Spleen (tissue), 11 donors: ENCODE measurements around the gene CHD2. TPM values are rescaled to one million over a fixed set of nuclear protein-coding genes. Genes with fewer than 3 reads are reported as not detected.
A peak's percentile ranks its signal among the peaks of the same experiment; 100 is the strongest.

Source experiments
- DNase-seq: peaks from one replicate; pipeline ENCODE4 v3.0.0-alpha.2; 2020
- H3K27ac ChIP-seq, 8 donors: fragments of 200-600 bp; sonication (generic) in 7 of 8; 1 replicate in 4 of 8; 2 replicates in 4 of 8; pipeline versions ENCODE4 v1.5.0 to v1.8.0; 2016 to 2021; ENCODE audit warnings: inconsistent platforms in 4 of 8, mild to moderate bottlenecking in 4 of 8, moderate library complexity in 1 of 8
- H3K27me3 ChIP-seq, 7 donors: fragments of 200-600 bp; sonication (generic) in 6 of 7; replicated peaks in 1 of 7; 1 replicate in 4 of 7; 2 replicates in 3 of 7; pipeline versions ENCODE4 v1.5.0 to v1.8.0; 2016 to 2021; ENCODE audit warnings: inconsistent platforms in 3 of 7, mild to moderate bottlenecking in 1 of 7
- H3K36me3 ChIP-seq, 6 donors: fragments of 200-600 bp; sonication (generic) in 5 of 6; 1 replicate in 4 of 6; 2 replicates in 2 of 6; pipeline versions ENCODE4 v1.5.0 to v1.8.0; 2016 to 2021; ENCODE audit warnings: inconsistent platforms in 2 of 6
- H3K4me1 ChIP-seq, 6 donors: fragments of 200-600 bp; sonication (generic) in 5 of 6; 1 replicate in 3 of 6; 2 replicates in 3 of 6; pipeline versions ENCODE4 v1.5.0 to v1.8.0; 2016 to 2021; ENCODE audit warnings: inconsistent platforms in 3 of 6
- H3K4me3 ChIP-seq, 8 donors: fragments of 200-600 bp; sonication (generic) in 7 of 8; 1 replicate in 4 of 8; 2 replicates in 4 of 8; pipeline versions ENCODE4 v1.5.0 to v1.8.0; 2016 to 2021; ENCODE audit warnings: inconsistent platforms in 4 of 8, mild to moderate bottlenecking in 4 of 8, moderate library complexity in 2 of 8
- H3K9me3 ChIP-seq, 8 donors: fragments of 200-600 bp; sonication (generic) in 7 of 8; 1 replicate in 4 of 8; 2 replicates in 4 of 8; pipeline versions ENCODE4 v1.5.0 to v1.8.0; 2016 to 2021; ENCODE audit warnings: inconsistent platforms in 4 of 8
- POLR2A ChIP-seq, 3 donors: fragments of 450-650 bp; IDR thresholded peaks; one replicate each; pipeline ENCODE4 v1.5.1; 2017; ENCODE audit warnings: antibody characterized with exemption in 3 of 3, mild to moderate bottlenecking in 1 of 3
- POLR2AphosphoS5 ChIP-seq, 3 donors: sonication (generic); formaldehyde crosslinking; IDR thresholded peaks; one replicate each; pipeline ENCODE4 v1.5.1; 2017; ENCODE audit warnings: antibody characterized with exemption in 3 of 3
- WGBS, 5 donors: extraction: QIAGEN DNeasy Blood & Tissue Kit in 3 of 5; methylation state at CpG; one replicate each; pipeline versions ENCODE4 v1.1.5 to v1.1.7; 2013 to 2018; 5-methylcytosine and 5-hydroxymethylcytosine counted together
- intact Hi-C: fragments of 100-400 bp; cut with DNase I; formaldehyde crosslinking; loops from one replicate; pipeline ENCODE4 v1.15.0; 2023; ENCODE audit warnings: low total_unique reads
- polyA plus RNA-seq, 3 donors: library from polyadenylated mRNA; stranded (reverse); fragments of 200-250 nt; gene quantifications; one replicate each; pipeline ENCODE4 v1.2.1, GENCODE V29; 2013
- total RNA-seq, 7 donors: library from RNA; depleted of rRNA in 3 of 7; stranded (reverse); fragments of >200 nt in 3 of 7; fragmentation: NEBNext Ultra II Directional in 4 of 7; extraction: Animal tissue kit (Norgen Biotek cat#: 25700) in 4 of 7; gene quantifications; one replicate each; pipeline versions ENCODE4 v1.1.0 to v1.2.1, GENCODE V29; 2016 to 2021
- TF ChIP-seq, protein P1 (sequence below), 11 experiments: fragments of 200-600 bp in 7 of 11; fragments of 450-650 bp in 4 of 11; sonication (generic) in 4 of 11; IDR thresholded peaks in 8 of 11; conservative IDR thresholded peaks in 3 of 11; 1 replicate in 7 of 11; 2 replicates in 4 of 11; pipeline versions ENCODE4 v1.4.0 to v1.8.0; 2016 to 2021; ENCODE audit warnings: antibody characterized with exemption in 11 of 11, inconsistent platforms in 4 of 11, mild to moderate bottlenecking in 1 of 11
- donor health status: healthy with polysubstance abuse.
- donor health status: DM: no; HTN: no; CAD: no; lungs with moderate emphysema.
- donor health status: DM: no; HTN: no; CAD: no.
- donor health status: Bipolar disorder and iron deficiency.
- donor health status: healthy.
- donor health status: DM: no; HTN: no; CAD: no.
- donor health status: DM: yes; HTN: yes; CAD: no.

Gene CHD2
- total and polyA plus RNA-seq, 10 donors, result 37.3 to 232 (median 170) TPM

GRCh38 chr15:93063796-93064690, 163.9 kb downstream of the CHD2 start:
- H3K9me3 ChIP-seq, result no peaks in the 10 kb centered on the region
- WGBS, 5 donors, result 56 to 62% (median 60%) methylated on average over 16 to 23 of the region's 23 CpGs
- no peak overlapping the region for H3K27ac ChIP-seq
- TF ChIP-seq POLR2A (IDR thresholded peaks at IDR 0.05) (no peak), POLR2AphosphoS5 (IDR thresholded peaks at IDR 0.05) (no peak)
- TF ChIP-seq, protein P1, sequence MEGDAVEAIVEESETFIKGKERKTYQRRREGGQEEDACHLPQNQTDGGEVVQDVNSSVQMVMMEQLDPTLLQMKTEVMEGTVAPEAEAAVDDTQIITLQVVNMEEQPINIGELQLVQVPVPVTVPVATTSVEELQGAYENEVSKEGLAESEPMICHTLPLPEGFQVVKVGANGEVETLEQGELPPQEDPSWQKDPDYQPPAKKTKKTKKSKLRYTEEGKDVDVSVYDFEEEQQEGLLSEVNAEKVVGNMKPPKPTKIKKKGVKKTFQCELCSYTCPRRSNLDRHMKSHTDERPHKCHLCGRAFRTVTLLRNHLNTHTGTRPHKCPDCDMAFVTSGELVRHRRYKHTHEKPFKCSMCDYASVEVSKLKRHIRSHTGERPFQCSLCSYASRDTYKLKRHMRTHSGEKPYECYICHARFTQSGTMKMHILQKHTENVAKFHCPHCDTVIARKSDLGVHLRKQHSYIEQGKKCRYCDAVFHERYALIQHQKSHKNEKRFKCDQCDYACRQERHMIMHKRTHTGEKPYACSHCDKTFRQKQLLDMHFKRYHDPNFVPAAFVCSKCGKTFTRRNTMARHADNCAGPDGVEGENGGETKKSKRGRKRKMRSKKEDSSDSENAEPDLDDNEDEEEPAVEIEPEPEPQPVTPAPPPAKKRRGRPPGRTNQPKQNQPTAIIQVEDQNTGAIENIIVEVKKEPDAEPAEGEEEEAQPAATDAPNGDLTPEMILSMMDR (IDR thresholded peaks at IDR 0.05 in 8 of 11, conservative IDR thresholded peaks at IDR 0.05 in 3 of 11), result no peak
- intact Hi-C loops, result no loop called here
- DNase-seq, result peak; percentile 59
- no peak overlapping the region for H3K4me3 ChIP-seq
- no peaks in the 10 kb centered on the region for H3K36me3 ChIP-seq
- H3K4me1 ChIP-seq, result peaks cover 0 to 10% (median 0%) of the 10 kb centered on the region in 6 donors
- peaks cover 0 to 41% (median 4%) of the 10 kb centered on the region in 7 donors for H3K27me3 ChIP-seq

DNA sequence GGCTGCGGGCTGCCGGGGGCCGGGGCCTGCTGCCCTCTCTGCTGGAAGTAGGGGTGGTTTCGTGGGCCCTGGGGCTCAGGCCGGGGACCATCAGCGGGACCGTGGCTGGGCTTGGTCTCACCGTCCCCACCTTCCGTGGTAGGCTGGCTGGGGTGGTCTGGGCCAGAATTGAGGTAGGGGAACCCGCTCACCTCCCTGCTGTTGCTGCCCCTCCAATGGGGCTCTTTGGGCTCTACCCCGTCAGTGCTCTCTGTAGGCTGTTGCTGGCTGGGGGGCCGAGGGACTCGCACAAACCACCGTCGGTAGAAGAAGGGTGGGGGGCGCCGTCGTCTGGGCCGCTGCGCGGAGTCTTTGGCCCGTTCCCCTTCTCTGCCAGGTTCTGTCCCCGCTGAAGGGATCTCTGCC, 165.5 kb downstream of the CHD2 start:
- Histone ChIP-seq H3K36me3 (no peaks in the 10 kb centered on the region), H3K4me3 (no peak overlapping the region), H3K27ac (no peak overlapping the region), H3K9me3 (no peaks in the 10 kb centered on the region), H3K4me1 (peaks cover 0 to 10% (median 0%) of the 10 kb centered on the region in 6 donors), H3K27me3 (peaks cover 0 to 43% (median 4%) of the 10 kb centered on the region in 7 donors)
- intact Hi-C loops, result no loop called here
- TF ChIP-seq POLR2A (IDR thresholded peaks at IDR 0.05) (no peak), POLR2AphosphoS5 (IDR thresholded peaks at IDR 0.05) (no peak)
- TF ChIP-seq, protein P1 (IDR thresholded peaks at IDR 0.05 in 8 of 11, conservative IDR thresholded peaks at IDR 0.05 in 3 of 11), result no peak
- WGBS, 5 donors, result 93 to 95% (median 93%) methylated on average over 16 to 23 of the region's 23 CpGs
- DNase-seq, result peak; percentile 51

GRCh38 chr15:93066224-93066681, 166.1 kb downstream of the CHD2 start:
- intact Hi-C loops, result no loop called here
- 94 to 96% (median 96%) methylated on average over 27 to 38 of the region's 38 CpGs for WGBS, 5 donors
- no peaks in the 10 kb centered on the region for H3K36me3 ChIP-seq
- H3K9me3 ChIP-seq, result no peaks in the 10 kb centered on the region
- peak; percentile 62 for DNase-seq
- H3K27me3 ChIP-seq, result peaks cover 0 to 43% (median 5%) of the 10 kb centered on the region in 7 donors
- H3K4me1 ChIP-seq, result peaks cover 0 to 6% (median 0%) of the 10 kb centered on the region in 6 donors
- TF ChIP-seq POLR2A (IDR thresholded peaks at IDR 0.05) (no peak), POLR2AphosphoS5 (IDR thresholded peaks at IDR 0.05) (no peak)
- TF ChIP-seq, protein P1 (IDR thresholded peaks at IDR 0.05 in 8 of 11, conservative IDR thresholded peaks at IDR 0.05 in 3 of 11), result no peak
- H3K27ac ChIP-seq, result no peak overlapping the region
- H3K4me3 ChIP-seq, result no peak overlapping the region
